GM21717 (cell line): Measurements from ENCODE around the gene TOE1.
"Not testable (repeated sequence)": the region's sequence is repeated elsewhere in the genome, so short reads cannot be mapped to it uniquely, and the experiment has no call there.

ENCODE experiments used
- ATAC-seq: cut with Tn5 transposase; IDR thresholded peaks from one replicate; pipeline ENCODE4 v1.9.1; 2021; ENCODE audit warnings: mild to moderate bottlenecking, moderate library complexity; ENCODE audit not compliant: unreplicated experiment

Gene TOE1

DNA sequence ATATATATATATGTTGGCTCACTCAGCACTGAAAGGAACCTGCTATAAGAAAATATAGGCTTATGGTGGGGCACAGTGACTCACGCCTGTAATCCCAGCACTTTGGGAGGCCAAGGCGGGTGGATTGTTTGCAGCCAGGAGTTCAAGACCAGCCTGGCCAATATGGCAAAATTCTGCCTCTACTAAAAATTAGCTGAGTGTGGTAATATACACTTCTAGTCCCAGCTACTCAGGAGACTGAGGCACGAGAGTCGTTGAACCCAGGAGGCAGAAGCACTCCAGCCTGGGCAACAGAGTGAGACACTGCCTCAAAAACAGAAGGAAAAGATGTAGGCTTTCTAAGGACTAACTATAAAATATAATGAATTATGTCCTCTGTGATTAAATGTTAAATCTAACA, 14.9 kb downstream of the TOE1 start:
- ATAC-seq, result no peak

DNA sequence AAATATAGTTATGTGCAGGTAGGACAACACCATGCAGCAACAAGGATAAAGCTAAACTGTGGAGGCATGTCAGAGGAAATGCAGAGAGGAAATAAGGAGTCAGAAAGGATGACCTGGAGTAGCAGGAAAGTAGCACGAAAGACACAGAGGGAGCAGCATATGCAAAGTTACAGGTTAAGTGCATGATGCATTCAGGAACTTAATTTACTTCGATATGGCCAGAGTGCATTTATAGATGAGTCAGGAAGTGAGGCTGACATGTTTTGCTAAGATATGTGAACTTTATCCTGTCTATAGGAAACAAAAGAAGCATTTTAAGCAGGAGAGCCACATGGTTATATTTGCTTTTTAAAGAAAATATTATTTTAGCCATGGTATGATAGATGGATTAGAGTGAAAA, 15.7 kb downstream of the TOE1 start:
- ATAC-seq, result no peak

GRCh38 chr1:45356186-45356585, 16.2 kb downstream of the TOE1 start:
- no peak for ATAC-seq

- no peak for ATAC-seq
These were observed 20.0 kb downstream of the TOE1 start for GRCh38 chr1:45359882-45360513.

DNA sequence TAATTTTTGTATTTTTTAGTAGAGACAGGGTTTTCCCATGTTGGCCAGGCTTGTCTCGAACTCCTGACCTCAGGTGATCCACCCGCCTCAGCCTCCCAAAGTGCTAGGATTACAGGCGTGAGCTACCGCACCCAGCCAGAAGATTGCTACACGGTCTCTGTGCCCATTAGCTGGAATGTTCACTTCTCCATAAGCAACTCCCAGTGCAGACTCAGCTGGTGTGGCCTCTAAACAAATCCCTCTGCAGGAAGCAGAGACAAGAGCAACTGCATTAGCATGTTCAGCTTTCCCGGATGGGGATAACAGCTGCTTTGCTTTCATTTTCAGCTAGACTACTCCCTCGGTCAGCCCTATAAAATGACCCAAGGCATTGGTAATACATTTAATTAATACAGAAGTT, 21.0 kb downstream of the TOE1 start:
- ATAC-seq, result not testable (repeated sequence)

DNA sequence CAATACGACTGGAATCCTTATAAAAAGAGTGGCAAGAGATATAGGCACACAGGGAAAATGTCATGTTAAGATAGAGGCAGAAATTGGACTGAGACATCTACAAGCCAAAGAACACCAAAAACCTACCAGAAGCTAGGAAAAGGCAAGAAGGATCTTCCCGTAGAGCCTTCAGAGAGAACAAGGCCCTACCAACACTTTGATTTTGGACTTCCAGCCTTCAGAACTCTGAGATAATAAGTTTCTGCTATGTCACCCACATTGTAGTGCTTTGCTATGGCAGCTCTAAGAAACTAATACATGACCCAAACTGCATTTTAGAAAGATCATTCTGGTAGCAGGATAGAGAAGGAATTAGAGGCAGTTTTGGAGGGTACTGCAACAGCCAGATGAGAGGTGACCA, 24.3 kb downstream of the TOE1 start:
- ATAC-seq, result no peak

GRCh38 chr1:45365051-45365450, 25.1 kb downstream of the TOE1 start:
- peak; percentile 58 for ATAC-seq

GRCh38 chr1:45370575-45370974, 30.6 kb downstream of the TOE1 start:
- peak; percentile 75 for ATAC-seq

DNA sequence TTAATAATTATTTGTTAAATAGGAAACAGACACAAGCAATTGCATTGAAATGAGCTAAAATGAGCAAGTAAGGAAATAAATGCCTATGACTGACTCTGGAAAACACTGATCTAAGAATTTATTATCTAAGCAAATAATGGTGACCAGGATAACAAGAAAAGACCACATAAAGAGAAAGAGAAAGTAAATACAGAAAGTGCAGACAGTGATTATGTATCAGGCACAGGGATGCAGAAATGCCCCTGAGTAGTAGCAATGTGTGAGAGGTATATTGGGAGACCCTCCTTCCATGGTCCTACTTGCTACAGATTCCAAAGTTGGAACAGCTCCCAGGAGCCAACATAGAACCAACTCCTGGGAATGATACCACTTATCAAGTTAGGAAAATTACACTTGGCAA, 33.6 kb downstream of the TOE1 start:
- no peak for ATAC-seq

- no peak for ATAC-seq
These were observed 35.4 kb downstream of the TOE1 start for GRCh38 chr1:45375104-45376090.

DNA sequence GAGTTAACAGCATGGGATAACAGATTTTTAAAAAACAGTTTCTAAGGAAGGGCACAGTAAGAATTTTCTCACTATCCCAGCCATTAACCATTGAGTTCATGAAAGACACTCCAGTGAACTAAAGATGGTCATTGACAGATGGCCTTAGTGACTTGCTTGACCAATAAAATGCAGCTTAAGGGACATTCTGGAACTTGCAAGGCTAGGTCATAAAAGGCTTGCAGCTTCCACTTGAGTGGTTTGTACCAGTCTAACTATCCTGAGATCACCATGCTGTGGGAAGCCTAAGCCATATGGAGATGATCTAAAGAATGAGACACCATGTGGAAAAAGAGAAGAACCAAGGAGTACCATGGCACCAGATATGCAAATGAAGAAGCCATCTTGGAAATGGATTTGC, 38.2 kb downstream of the TOE1 start:
- ATAC-seq, result no peak

GRCh38 chr1:45379524-45379923, 39.6 kb downstream of the TOE1 start:
- ATAC-seq, result no peak

DNA sequence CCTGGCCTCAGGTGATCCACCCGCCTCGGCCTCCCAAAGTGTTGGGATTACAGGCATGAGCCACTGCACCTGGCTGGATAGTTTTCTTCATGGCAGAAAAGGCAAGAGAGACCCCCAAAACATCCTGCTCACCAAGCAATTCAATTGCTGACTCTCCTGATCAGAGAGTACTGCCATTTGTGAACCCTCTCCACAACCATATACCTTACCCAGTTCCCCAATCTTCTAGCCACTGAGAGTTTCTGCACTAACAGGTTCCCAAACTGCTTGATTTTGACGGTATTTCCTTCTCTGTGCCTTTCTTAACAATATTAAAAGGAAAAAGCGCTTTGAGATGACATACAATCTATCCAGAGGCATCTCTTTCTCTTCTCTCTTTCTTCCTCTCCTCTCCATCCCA, 40.2 kb downstream of the TOE1 start:
- no peak for ATAC-seq

GRCh38 chr1:45380730-45381129, 40.8 kb downstream of the TOE1 start:
- no peak for ATAC-seq

GRCh38 chr1:45381243-45381642, 41.3 kb downstream of the TOE1 start:
- no peak for ATAC-seq

DNA sequence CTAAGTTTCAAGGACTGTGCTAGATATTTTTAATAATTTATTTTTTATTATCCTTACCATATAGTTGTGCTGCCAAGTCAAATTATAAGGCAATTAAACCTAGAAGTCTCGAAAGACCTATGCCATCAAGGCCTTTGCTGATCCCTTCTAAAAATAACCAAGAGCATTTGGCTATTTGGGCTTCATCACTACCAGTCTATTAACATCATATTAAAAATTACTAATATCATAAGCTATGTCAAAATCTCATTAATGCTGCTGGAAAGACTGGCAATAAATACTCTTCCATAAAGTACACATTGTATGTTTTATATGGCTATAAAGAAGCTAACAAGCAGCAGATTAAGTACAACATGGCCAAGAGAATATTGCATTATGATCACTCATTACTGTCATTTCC, 43.2 kb downstream of the TOE1 start:
- no peak for ATAC-seq

DNA sequence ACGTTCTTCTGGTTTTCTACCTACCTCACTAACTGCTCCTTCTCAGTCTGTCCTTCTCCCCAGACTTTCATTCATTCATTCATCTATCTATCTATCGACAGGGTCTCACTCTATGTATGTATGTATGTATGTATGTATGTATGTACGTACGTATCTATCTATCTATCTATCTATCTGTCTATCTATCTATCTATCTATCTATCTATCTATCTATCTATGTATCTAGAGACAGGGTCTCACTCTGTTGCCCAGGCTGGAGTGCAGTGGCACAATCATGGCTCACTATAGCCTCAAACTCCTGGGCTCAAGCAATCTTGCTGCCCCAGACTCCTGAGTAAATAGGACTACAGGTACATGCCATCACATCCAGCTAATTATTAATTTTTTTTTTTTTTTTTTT, 44.2 kb downstream of the TOE1 start:
- ATAC-seq, result not testable (repeated sequence)

DNA sequence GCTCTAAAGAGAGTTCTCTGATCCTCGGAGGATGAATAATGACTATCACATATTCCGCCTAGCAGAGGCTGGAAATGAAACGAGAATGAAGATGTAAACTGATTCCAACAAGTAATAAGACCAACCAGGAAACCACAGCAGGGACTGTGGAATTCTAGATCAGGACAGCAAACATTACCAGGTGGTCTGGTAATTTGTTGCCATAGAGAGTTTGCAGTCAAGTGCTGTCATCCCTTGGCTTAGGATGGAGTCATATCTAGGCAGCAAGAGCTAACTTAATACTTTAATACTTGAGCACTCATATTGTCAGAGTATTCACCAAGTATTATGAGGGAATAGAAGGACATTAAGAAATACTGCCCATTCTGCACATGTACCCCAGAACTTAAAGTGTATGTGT, 45.3 kb downstream of the TOE1 start:
- ATAC-seq, result no peak

DNA sequence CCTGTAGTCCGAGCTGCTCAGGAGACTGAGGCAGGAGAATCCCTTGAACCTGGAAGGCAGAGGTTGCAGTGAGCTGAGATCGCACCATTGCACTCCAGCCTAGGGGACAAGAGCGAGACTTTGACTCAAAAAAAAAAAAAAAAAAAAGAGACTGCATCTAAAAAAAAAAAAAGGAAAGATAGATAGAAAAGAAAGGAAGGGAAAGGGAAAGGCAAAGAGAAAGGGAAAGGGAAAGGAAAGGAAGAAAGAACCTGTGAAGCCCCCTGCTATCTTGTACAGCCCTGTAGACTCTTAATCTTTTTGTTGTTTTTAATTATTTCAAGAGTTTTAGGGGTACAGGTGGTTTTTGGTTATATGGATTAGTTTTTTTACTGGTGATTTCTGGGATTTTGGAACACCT, 46.2 kb downstream of the TOE1 start:
- no peak for ATAC-seq
